Measurements from ENCODE around the gene SMAD9. TPM values are rescaled to one million over a fixed set of nuclear protein-coding genes. Genes with fewer than 3 reads are reported as not detected.

The SMAD9 gene
- total RNA-seq, 1 experiment from 2014 or later, result 1.2 TPM

GRCh38 chr13:36905944-36906343 is 14.1 kb downstream of the SMAD9 start:
- Histone ChIP-seq H3K27me3 (replicated peaks; ENCODE audit: control insufficient read depth, insufficient read depth, low read length) (no peaks in the 10 kb centered on the region), H3K4me3 (ENCODE audit: low read depth, low read length) (no peak overlapping the region), H3K4me1 (no peaks in the 10 kb centered on the region), H3K36me3 (ENCODE audit: control insufficient read depth, insufficient read depth, low read length) (no peaks in the 10 kb centered on the region), H3K9me3 (no peaks in the 10 kb centered on the region)
- POLR2A ChIA-PET, result no interaction called here
- no peak overlapping the region for H3K27ac Mint-ChIP-seq (ENCODE audit: unreplicated experiment)
- no peak overlapping the region for H3K4me3 Mint-ChIP-seq (ENCODE audit: unreplicated experiment)
- no TSS peak for BruUV-seq (replicated peaks)
- H3K9me3 Mint-ChIP-seq (ENCODE audit: unreplicated experiment), result no peaks in the 10 kb centered on the region
- CTCF ChIA-PET, result no interaction called here
- TF ChIP-seq CTCF (IDR thresholded peaks at IDR 0.05; ENCODE audit: insufficient read depth in 1 of 2, low read depth in 1 of 2, low read length in 1 of 2, severe bottlenecking in 1 of 2, unreplicated experiment in 1 of 2), result no peak
- H3K27me3 Mint-ChIP-seq (ENCODE audit: insufficient read depth, unreplicated experiment), result peaks cover 2% of the 10 kb centered on the region
- intact Hi-C loops (cut with micrococcal nuclease; ENCODE audit: unreplicated experiment), result no loop called here
- H3K4me1 Mint-ChIP-seq (ENCODE audit: low read depth, unreplicated experiment), result no peaks in the 10 kb centered on the region
- no peaks in the 10 kb centered on the region for H3K36me3 Mint-ChIP-seq (ENCODE audit: insufficient read depth, unreplicated experiment)
- DNase-seq, result no peak

GRCh38 chr13:36903925-36904595 is 16.0 kb downstream of the SMAD9 start:
- Histone ChIP-seq H3K4me3 (ENCODE audit: low read depth, low read length) (no peak overlapping the region), H3K36me3 (ENCODE audit: control insufficient read depth, insufficient read depth, low read length) (no peaks in the 10 kb centered on the region), H3K27me3 (replicated peaks; ENCODE audit: control insufficient read depth, insufficient read depth, low read length) (no peaks in the 10 kb centered on the region), H3K9me3 (no peaks in the 10 kb centered on the region), H3K4me1 (no peaks in the 10 kb centered on the region)
- Mint-ChIP-seq H3K4me3 (ENCODE audit: unreplicated experiment) (no peak overlapping the region), H3K27ac (ENCODE audit: unreplicated experiment) (no peak overlapping the region), H3K4me1 (ENCODE audit: low read depth, unreplicated experiment) (no peaks in the 10 kb centered on the region), H3K9me3 (ENCODE audit: unreplicated experiment) (peaks cover 15% of the 10 kb centered on the region), H3K36me3 (ENCODE audit: insufficient read depth, unreplicated experiment) (no peaks in the 10 kb centered on the region), H3K27me3 (ENCODE audit: insufficient read depth, unreplicated experiment) (peaks cover 2% of the 10 kb centered on the region)
- ChIA-PET CTCF (no interaction called here), POLR2A (no interaction called here)
- no peak for DNase-seq
- TF ChIP-seq CTCF (IDR thresholded peaks at IDR 0.05; ENCODE audit: insufficient read depth in 1 of 2, low read depth in 1 of 2, low read length in 1 of 2, severe bottlenecking in 1 of 2, unreplicated experiment in 1 of 2), result no peak
- no TSS peak for BruUV-seq (replicated peaks)
- intact Hi-C loops (cut with micrococcal nuclease; ENCODE audit: unreplicated experiment), result no loop called here

GRCh38 chr13:36897054-36897616 is 22.9 kb downstream of the SMAD9 start:
- intact Hi-C loops (cut with micrococcal nuclease; ENCODE audit: unreplicated experiment), result no loop called here
- POLR2A ChIA-PET, result no interaction called here

More at GRCh38 chr13:36897054-36897616, 22.9 kb downstream of the SMAD9 start:
- CTCF ChIA-PET, result no interaction called here
- Mint-ChIP-seq H3K27ac (ENCODE audit: unreplicated experiment) (no peak overlapping the region), H3K4me1 (ENCODE audit: low read depth, unreplicated experiment) (peaks cover 14% of the 10 kb centered on the region), H3K9me3 (ENCODE audit: unreplicated experiment) (peaks cover 23% of the 10 kb centered on the region), H3K4me3 (ENCODE audit: unreplicated experiment) (no peak overlapping the region), H3K27me3 (ENCODE audit: insufficient read depth, unreplicated experiment) (peaks cover 2% of the 10 kb centered on the region), H3K36me3 (ENCODE audit: insufficient read depth, unreplicated experiment) (no peaks in the 10 kb centered on the region)
- Histone ChIP-seq H3K4me1 (peaks cover 9% of the 10 kb centered on the region), H3K4me3 (ENCODE audit: low read depth, low read length) (no peak overlapping the region), H3K9me3 (peaks cover 7% of the 10 kb centered on the region), H3K27me3 (replicated peaks; ENCODE audit: control insufficient read depth, insufficient read depth, low read length) (no peaks in the 10 kb centered on the region), H3K36me3 (ENCODE audit: control insufficient read depth, insufficient read depth, low read length) (no peaks in the 10 kb centered on the region)
- TF ChIP-seq CTCF (IDR thresholded peaks at IDR 0.05; ENCODE audit: insufficient read depth in 1 of 2, low read depth in 1 of 2, low read length in 1 of 2, severe bottlenecking in 1 of 2, unreplicated experiment in 1 of 2), result no peak
- BruUV-seq (replicated peaks), result no TSS peak
- no peak for DNase-seq

All from Caco-2 (cell line).